B cell (primary cell): Measurements from ENCODE around the gene EXOC4.

Experiments used
- CTCF ChIP-seq: fragments of 200-600 bp; IDR thresholded peaks from one replicate; pipeline ENCODE4 v1.8.0; 2022; ENCODE audit warnings: antibody characterized with exemption, mild to moderate bottlenecking
- EZH2 ChIP-seq: IDR thresholded peaks from 2 replicates; pipeline ENCODE4 v1.6.1; 2012; ENCODE audit warnings: borderline replicate concordance, low read depth, mild to moderate bottlenecking, moderate library complexity, low read length; ENCODE audit not compliant: insufficient read depth, poor library complexity, severe bottlenecking

GRCh38 chr7:133386205-133386604 lies 133.3 kb downstream of the EXOC4 start:
- TF ChIP-seq CTCF (no peak), EZH2 (no peak)
